HG03060 (cell line): ENCODE data around the gene KRTAP19-2.
"Not testable (repeated sequence)": the region's sequence is repeated elsewhere in the genome, so short reads cannot be mapped to it uniquely, and the experiment has no call there.

ENCODE experiments used
- ATAC-seq: cut with Tn5 transposase; IDR thresholded peaks from one replicate; pipeline ENCODE4 v1.9.1; 2021; ENCODE audit warnings: low read depth, moderate number of reproducible peaks; ENCODE audit not compliant: unreplicated experiment

The KRTAP19-2 gene

GRCh38 chr21:30487336-30487735 lies at the start of gene KRTAP19-2:
KRTAP19-2 (minus strand) TSS chr21:30487436; CDS start chr21:30487348, 88 bp downstream.
- no peak for ATAC-seq

GRCh38 chr21:30518876-30519275 lies 31.6 kb upstream of the KRTAP19-2 start:
- ATAC-seq: no peak

GRCh38 chr21:30515681-30516080 lies 28.4 kb upstream of the KRTAP19-2 start:
- ATAC-seq: no peak

- not testable (repeated sequence) for ATAC-seq
These were observed 18.5 kb upstream of the KRTAP19-2 start for GRCh38 chr21:30505621-30506205.

- no peak for ATAC-seq
These were observed 14.8 kb upstream of the KRTAP19-2 start, which contains the start of gene KRTAP19-5 for GRCh38 chr21:30502041-30502440. KRTAP19-5 (minus strand) TSS chr21:30502141; CDS start chr21:30502090, 51 bp downstream.

GRCh38 chr21:30497065-30497464 lies 9.8 kb upstream of the KRTAP19-2 start, which contains the start of gene KRTAP19-4:
KRTAP19-4 (minus strand) TSS chr21:30497165; CDS start chr21:30497110, 55 bp downstream.
- ATAC-seq: no peak

- no peak for ATAC-seq
These were observed 4.8 kb upstream of the KRTAP19-2 start, which contains the start of gene KRTAP19-3 for GRCh38 chr21:30491963-30492428. KRTAP19-3 (minus strand) TSS chr21:30492013; CDS start chr21:30491957, 56 bp downstream.

- ATAC-seq: no peak
These were observed 1.1 kb downstream of the KRTAP19-2 start for GRCh38 chr21:30486180-30486579.

GRCh38 chr21:30482130-30482529 lies 5.1 kb downstream of the KRTAP19-2 start:
- no peak for ATAC-seq

- no peak for ATAC-seq
These were observed 7.1 kb downstream of the KRTAP19-2 start, which contains the start of gene KRTAP19-1 for GRCh38 chr21:30480145-30480544. KRTAP19-1 (minus strand) TSS chr21:30480367; CDS start chr21:30480317, 50 bp downstream.

GRCh38 chr21:30479259-30479658 lies 8.0 kb downstream of the KRTAP19-2 start:
- ATAC-seq: no peak

GRCh38 chr21:30478004-30478403 lies 9.2 kb downstream of the KRTAP19-2 start:
- no peak for ATAC-seq

- ATAC-seq: no peak
These were observed 18.1 kb downstream of the KRTAP19-2 start for GRCh38 chr21:30468900-30469714.

- no peak for ATAC-seq
These were observed 23.5 kb downstream of the KRTAP19-2 start for GRCh38 chr21:30463713-30464112.

GRCh38 chr21:30448514-30448913 lies 38.7 kb downstream of the KRTAP19-2 start:
- no peak for ATAC-seq

- ATAC-seq: no peak
These were observed 40.2 kb downstream of the KRTAP19-2 start for GRCh38 chr21:30447056-30447455.

GRCh38 chr21:30444204-30444603 lies 43.0 kb downstream of the KRTAP19-2 start:
- ATAC-seq: no peak

- no peak for ATAC-seq
These were observed 44.0 kb downstream of the KRTAP19-2 start for GRCh38 chr21:30443226-30443625.

- no peak for ATAC-seq
These were observed 47.3 kb downstream of the KRTAP19-2 start, which contains the start of gene KRTAP15-1 for GRCh38 chr21:30439975-30440374. KRTAP15-1 (plus strand) TSS chr21:30440275; CDS start chr21:30440328, 53 bp downstream.
